Neural progenitor cell (in vitro differentiated cells): Measurements from ENCODE around the gene HDDC2. TPM values are rescaled to one million over a fixed set of nuclear protein-coding genes. Genes with fewer than 3 reads are reported as not detected.

Source experiments
- DNase-seq: peaks from one replicate; pipeline ENCODE4 v3.0.0-alpha.2; 2016; ENCODE audit warnings: low spot score
- H2AFZ ChIP-seq: fragments of 200-600 bp; sonication (generic); replicated peaks from 2 replicates; pipeline ENCODE4 v1.6.1; 2016; ENCODE audit warnings: antibody characterized with exemption
- H3F3A ChIP-seq: fragments of 200-600 bp; sonication (generic); 2 replicates; pipeline ENCODE4 v1.6.1; 2016; ENCODE audit warnings: antibody characterized with exemption, low read depth
- H3K27ac ChIP-seq: fragments of 200-600 bp; sonication (generic); 2 replicates; pipeline ENCODE4 v1.5.1; 2016; ENCODE audit warnings: mild to moderate bottlenecking
- H3K27me3 ChIP-seq: fragments of 200-600 bp; sonication (generic); 2 replicates; pipeline ENCODE4 v1.6.1; 2016; ENCODE audit warnings: mild to moderate bottlenecking, moderate library complexity
- H3K36me3 ChIP-seq: fragments of 200-600 bp; sonication (generic); 2 replicates; pipeline ENCODE4 v1.5.1; 2016
- H3K4me1 ChIP-seq: fragments of 200-600 bp; sonication (generic); 2 replicates; pipeline ENCODE4 v1.6.1; 2016; ENCODE audit warnings: mixed run types
- H3K4me2 ChIP-seq: fragments of 200-600 bp; sonication (generic); 2 replicates; pipeline ENCODE4 v1.6.1; 2016
- H3K4me3 ChIP-seq: fragments of 200-600 bp; sonication (generic); 2 replicates; pipeline ENCODE4 v1.5.1; 2016
- H3K79me2 ChIP-seq: fragments of 200-600 bp; sonication (generic); 2 replicates; pipeline ENCODE4 v1.6.1; 2016; ENCODE audit warnings: low read depth
- H3K9ac ChIP-seq: fragments of 200-600 bp; sonication (generic); 2 replicates; pipeline ENCODE4 v1.6.1; 2016
- H3K9me3 ChIP-seq: fragments of 200-600 bp; sonication (generic); 2 replicates; pipeline ENCODE4 v1.5.1; 2016; ENCODE audit warnings: low read depth
- H4K20me1 ChIP-seq: fragments of 200-600 bp; sonication (generic); 2 replicates; pipeline ENCODE4 v1.6.1; 2016; ENCODE audit warnings: low read depth
- H3K27ac Mint-ChIP-seq: 3 replicates; pipeline ENCODE4 v1.8.0; 2021; ENCODE audit warnings: mixed read lengths
- H3K27me3 Mint-ChIP-seq: 2 replicates; pipeline ENCODE4 v1.8.0; 2022; ENCODE audit warnings: low read depth, mild to moderate bottlenecking, inconsistent platforms, moderate library complexity, mixed read lengths; ENCODE audit not compliant: insufficient read depth
- H3K36me3 Mint-ChIP-seq: 3 replicates; pipeline ENCODE4 v1.8.0; 2021; ENCODE audit warnings: mixed read lengths
- H3K4me1 Mint-ChIP-seq: 3 replicates; pipeline ENCODE4 v1.8.0; 2021; ENCODE audit warnings: mixed read lengths
- H3K4me3 Mint-ChIP-seq: 3 replicates; pipeline ENCODE4 v1.8.0; 2021; ENCODE audit warnings: mild to moderate bottlenecking, moderate library complexity, mixed read lengths
- H3K9me3 Mint-ChIP-seq: 3 replicates; pipeline ENCODE4 v1.8.0; 2020; ENCODE audit warnings: mixed read lengths
- EZH2 ChIP-seq: fragments of 200-600 bp; sonication (generic); IDR thresholded peaks from 2 replicates; pipeline ENCODE4 v1.6.1; 2017; ENCODE audit warnings: antibody characterized with exemption, mild to moderate bottlenecking, moderate library complexity
- EZH2phosphoT487 ChIP-seq: fragments of 200-600 bp; sonication (generic); IDR thresholded peaks from 2 replicates; pipeline ENCODE4 v1.6.1; 2017; ENCODE audit warnings: antibody characterized with exemption
- total RNA-seq: library from RNA; depleted of rRNA; stranded (reverse); fragments of >200 nt; gene quantifications from 2 replicates; pipeline ENCODE4 v1.2.3, GENCODE V29; 2015; ENCODE audit warnings: low replicate concordance
- TF ChIP-seq, protein P1 (sequence below): fragments of 200-600 bp; sonication (generic); IDR thresholded peaks from 2 replicates; pipeline ENCODE4 v1.5.1; 2017; ENCODE audit warnings: antibody characterized with exemption, mild to moderate bottlenecking

Gene HDDC2
- total RNA-seq, 1 donor from 2014 or later = 114 TPM

DNA sequence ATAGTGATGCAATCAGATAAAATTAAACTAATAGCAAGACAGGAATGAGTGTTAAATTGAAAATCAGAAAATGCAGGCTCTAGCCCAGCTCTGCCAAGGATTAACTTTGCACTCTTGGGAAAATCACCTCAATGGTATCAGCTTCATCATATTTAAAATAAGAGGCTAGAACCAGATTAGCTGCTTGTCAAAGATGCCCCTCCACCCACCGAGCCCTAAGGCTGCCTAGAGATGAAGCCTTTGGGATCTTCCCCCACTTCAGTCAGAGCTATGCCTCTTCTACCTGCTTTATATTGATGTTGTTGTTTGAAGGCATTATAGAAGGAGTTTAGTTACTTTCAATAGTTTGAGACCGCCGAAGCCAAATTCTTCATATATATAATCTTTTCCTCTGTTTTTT is 47.4 kb downstream of the HDDC2 start:
- Histone ChIP-seq H3K27ac (no peak overlapping the region), H3K9ac (no peak overlapping the region), H3K4me3 (no peak overlapping the region), H3K36me3 (no peaks in the 10 kb centered on the region), H3K4me1 (peaks cover 14% of the 10 kb centered on the region), H3K79me2 (no peaks in the 10 kb centered on the region), H3K4me2 (no peak overlapping the region), H3K9me3 (no peaks in the 10 kb centered on the region), H4K20me1 (no peaks in the 10 kb centered on the region), H3F3A (no peaks in the 10 kb centered on the region), H2AFZ (no peak overlapping the region), H3K27me3 (no peaks in the 10 kb centered on the region)
- no peak overlapping the region for H3K27ac Mint-ChIP-seq
- TF ChIP-seq, protein P1, sequence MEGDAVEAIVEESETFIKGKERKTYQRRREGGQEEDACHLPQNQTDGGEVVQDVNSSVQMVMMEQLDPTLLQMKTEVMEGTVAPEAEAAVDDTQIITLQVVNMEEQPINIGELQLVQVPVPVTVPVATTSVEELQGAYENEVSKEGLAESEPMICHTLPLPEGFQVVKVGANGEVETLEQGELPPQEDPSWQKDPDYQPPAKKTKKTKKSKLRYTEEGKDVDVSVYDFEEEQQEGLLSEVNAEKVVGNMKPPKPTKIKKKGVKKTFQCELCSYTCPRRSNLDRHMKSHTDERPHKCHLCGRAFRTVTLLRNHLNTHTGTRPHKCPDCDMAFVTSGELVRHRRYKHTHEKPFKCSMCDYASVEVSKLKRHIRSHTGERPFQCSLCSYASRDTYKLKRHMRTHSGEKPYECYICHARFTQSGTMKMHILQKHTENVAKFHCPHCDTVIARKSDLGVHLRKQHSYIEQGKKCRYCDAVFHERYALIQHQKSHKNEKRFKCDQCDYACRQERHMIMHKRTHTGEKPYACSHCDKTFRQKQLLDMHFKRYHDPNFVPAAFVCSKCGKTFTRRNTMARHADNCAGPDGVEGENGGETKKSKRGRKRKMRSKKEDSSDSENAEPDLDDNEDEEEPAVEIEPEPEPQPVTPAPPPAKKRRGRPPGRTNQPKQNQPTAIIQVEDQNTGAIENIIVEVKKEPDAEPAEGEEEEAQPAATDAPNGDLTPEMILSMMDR = no peak
- no peak for TF ChIP-seq EZH2
- H3K9me3 Mint-ChIP-seq = no peaks in the 10 kb centered on the region
- no peaks in the 10 kb centered on the region for H3K27me3 Mint-ChIP-seq
- DNase-seq = no peak
- H3K4me3 Mint-ChIP-seq = no peak overlapping the region
- no peaks in the 10 kb centered on the region for H3K36me3 Mint-ChIP-seq
- H3K4me1 Mint-ChIP-seq = peaks cover 10% of the 10 kb centered on the region

DNA sequence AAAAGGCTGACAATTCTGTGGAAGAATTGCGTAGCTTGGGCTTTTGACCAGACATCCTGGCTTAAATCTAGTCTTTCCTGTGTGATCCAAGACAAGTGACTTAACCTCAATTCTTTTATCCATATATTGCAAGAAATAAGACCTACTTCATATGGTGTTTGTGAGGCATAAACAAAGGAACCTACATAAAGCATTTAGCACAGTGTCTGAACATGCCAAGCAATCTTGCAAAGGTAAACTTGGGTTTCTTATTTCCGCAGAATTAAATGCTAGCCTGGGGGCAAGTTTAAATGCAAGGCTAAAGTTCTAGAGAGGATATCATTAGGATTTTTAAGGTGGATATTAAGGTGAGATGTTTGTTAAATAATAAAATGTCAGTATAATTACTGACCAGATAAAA is 47.9 kb downstream of the HDDC2 start:
- Mint-ChIP-seq H3K27ac (no peak overlapping the region), H3K36me3 (no peaks in the 10 kb centered on the region), H3K9me3 (no peaks in the 10 kb centered on the region), H3K4me1 (peaks cover 10% of the 10 kb centered on the region), H3K27me3 (no peaks in the 10 kb centered on the region), H3K4me3 (no peak overlapping the region)
- Histone ChIP-seq H3K4me2 (no peak overlapping the region), H3K9ac (no peak overlapping the region), H4K20me1 (no peaks in the 10 kb centered on the region), H3K36me3 (no peaks in the 10 kb centered on the region), H3K79me2 (no peaks in the 10 kb centered on the region), H2AFZ (no peak overlapping the region), H3K4me3 (no peak overlapping the region), H3K27ac (no peak overlapping the region), H3K4me1 (peaks cover 14% of the 10 kb centered on the region), H3K9me3 (no peaks in the 10 kb centered on the region), H3K27me3 (no peaks in the 10 kb centered on the region), H3F3A (no peaks in the 10 kb centered on the region)
- DNase-seq = no peak
- TF ChIP-seq, protein P1 = no peak
- no peak for TF ChIP-seq EZH2phosphoT487
- no peak for TF ChIP-seq EZH2

DNA sequence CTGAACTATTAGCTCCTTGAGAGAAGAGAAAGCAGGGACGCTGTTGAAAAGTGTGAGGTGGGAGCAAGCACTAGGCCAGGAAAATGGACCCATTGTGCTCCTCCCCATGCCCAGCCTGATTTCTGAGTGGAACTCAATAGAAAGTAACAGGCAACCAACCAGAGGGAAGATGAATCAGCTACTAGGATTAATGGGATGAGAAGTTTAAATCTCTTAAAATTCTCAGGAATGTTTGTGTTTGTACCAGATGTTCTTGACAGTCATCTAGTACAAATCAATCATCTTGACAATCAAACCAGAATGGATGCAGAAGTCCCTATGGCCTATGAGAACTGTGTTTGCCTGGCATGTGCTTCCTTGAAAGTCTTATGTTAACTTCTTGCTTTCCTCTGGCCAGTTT is 48.9 kb downstream of the HDDC2 start:
- H3K9me3 ChIP-seq = no peaks in the 10 kb centered on the region
- H4K20me1 ChIP-seq = no peaks in the 10 kb centered on the region
- no peak overlapping the region for H3K4me3 Mint-ChIP-seq
- no peak overlapping the region for H3K4me2 ChIP-seq
- no peaks in the 10 kb centered on the region for H3K36me3 ChIP-seq
- no peak overlapping the region for H3K9ac ChIP-seq
- H3K27ac ChIP-seq = no peak overlapping the region
- H3K36me3 Mint-ChIP-seq = no peaks in the 10 kb centered on the region
- DNase-seq = peak; percentile 21
- peaks cover 14% of the 10 kb centered on the region for H3K4me1 ChIP-seq
- H3K79me2 ChIP-seq = no peaks in the 10 kb centered on the region
- no peak overlapping the region for H2AFZ ChIP-seq
- H3K4me3 ChIP-seq = no peak overlapping the region
- H3K9me3 Mint-ChIP-seq = no peaks in the 10 kb centered on the region
- H3F3A ChIP-seq = no peaks in the 10 kb centered on the region
- H3K27me3 ChIP-seq = no peaks in the 10 kb centered on the region
- H3K27ac Mint-ChIP-seq = no peak overlapping the region
- H3K4me1 Mint-ChIP-seq = peaks cover 10% of the 10 kb centered on the region
- H3K27me3 Mint-ChIP-seq = no peaks in the 10 kb centered on the region
- TF ChIP-seq EZH2phosphoT487 = no peak
- TF ChIP-seq, protein P1 = no peak
- no peak for TF ChIP-seq EZH2
